Liver (tissue), 9 donors: ENCODE results near the gene DCC. TPM values are rescaled to one million over a fixed set of nuclear protein-coding genes. Genes with fewer than 3 reads are reported as not detected.

Experiments
- DNase-seq: peaks from one replicate; pipeline ENCODE4 v3.0.0-alpha.2; 2017; ENCODE audit warnings: low spot score
- H3K27ac ChIP-seq, 2 donors: one replicate each; pipeline ENCODE4 v1.7.0; 2013; ENCODE audit warnings: inconsistent platforms in 2 of 2, low read length in 2 of 2, control low read depth in 1 of 2, low read depth in 1 of 2, mild to moderate bottlenecking in 1 of 2
- H3K27me3 ChIP-seq, 4 donors: one replicate each; pipeline versions ENCODE4 v1.6.1 to v1.7.0; 2013; ENCODE audit warnings: low read length in 3 of 4, inconsistent platforms in 1 of 4, mild to moderate bottlenecking in 1 of 4, moderate library complexity in 1 of 4; ENCODE audit not compliant: control insufficient read depth in 4 of 4, insufficient read depth in 4 of 4
- H3K36me3 ChIP-seq, 4 donors: one replicate each; pipeline versions ENCODE4 v1.6.1 to v1.7.0; 2013; ENCODE audit warnings: low read length in 3 of 4, mild to moderate bottlenecking in 3 of 4, low read depth in 1 of 4, moderate library complexity in 1 of 4; ENCODE audit not compliant: control insufficient read depth in 4 of 4, insufficient read depth in 3 of 4
- H3K4me1 ChIP-seq, 4 donors: one replicate each; pipeline versions ENCODE4 v1.6.1 to v1.7.0; 2013; ENCODE audit warnings: low read length in 3 of 4, mild to moderate bottlenecking in 3 of 4, moderate library complexity in 1 of 4; ENCODE audit not compliant: control insufficient read depth in 4 of 4, insufficient read depth in 4 of 4
- H3K4me3 ChIP-seq, 3 donors: one replicate each; pipeline versions ENCODE4 v1.6.1 to v1.7.0; 2013; ENCODE audit warnings: low read length in 3 of 3, control low read depth in 1 of 3, low read depth in 1 of 3, mild to moderate bottlenecking in 1 of 3
- H3K9ac ChIP-seq, 2 donors: one replicate each; pipeline ENCODE4 v1.7.0; 2013; ENCODE audit warnings: low read length in 2 of 2, mild to moderate bottlenecking in 2 of 2, moderate library complexity in 2 of 2, control low read depth in 1 of 2, low read depth in 1 of 2
- H3K9me3 ChIP-seq, 4 donors: one replicate each; pipeline versions ENCODE4 v1.6.1 to v1.7.0; 2013; ENCODE audit warnings: low read length in 3 of 4; ENCODE audit not compliant: control insufficient read depth in 4 of 4
- CTCF ChIP-seq: fragments of 150-350 bp; IDR thresholded peaks from 2 replicates; pipeline ENCODE4 v1.5.1; 2017; ENCODE audit warnings: improper control_type of control experiment, low read depth, low read length; ENCODE audit not compliant: missing input control
- GABPA ChIP-seq, 2 donors: IDR thresholded peaks in 1 of 2; conservative IDR thresholded peaks in 1 of 2; 2 replicates each; pipeline ENCODE4 v1.6.1; 2016; ENCODE audit warnings: antibody characterized with exemption in 2 of 2, mild to moderate bottlenecking in 1 of 2, moderate library complexity in 1 of 2
- HNF4A ChIP-seq, 2 donors: conservative IDR thresholded peaks; 2 replicates each; pipeline ENCODE4 v1.6.1; 2016; ENCODE audit warnings: antibody characterized with exemption in 2 of 2, mild to moderate bottlenecking in 2 of 2
- RAD21 ChIP-seq, 2 donors: IDR thresholded peaks; 2 replicates each; pipeline ENCODE4 v1.6.1; 2016; ENCODE audit warnings: antibody characterized with exemption in 2 of 2, mild to moderate bottlenecking in 2 of 2
- ZBTB33 ChIP-seq: IDR thresholded peaks from 2 replicates; pipeline ENCODE4 v1.6.1; 2016; ENCODE audit warnings: antibody characterized with exemption
- WGBS: extraction: QIAGEN DNeasy Blood & Tissue Kit; methylation state at CpG from one replicate; pipeline ENCODE4 v1.1.7; 2013; 5-methylcytosine and 5-hydroxymethylcytosine counted together
- polyA plus RNA-seq, 2 donors: library from polyadenylated mRNA; stranded (reverse) in 1 of 2; unstranded in 1 of 2; fragments of 200-250 nt in 1 of 2; fragments of >200 nt in 1 of 2; fragmentation: Nextera tagmentation in 1 of 2; extraction: Ambion mirVana in 1 of 2; gene quantifications; one replicate each; pipeline versions ENCODE4 v1.2.1 to v1.2.3, GENCODE V29; 2013 to 2015
- total RNA-seq, 2 donors: library from RNA; depleted of rRNA; stranded (reverse); fragments of >200 nt; gene quantifications; one replicate each; pipeline ENCODE4 v1.2.3, GENCODE V29; 2014
- TF ChIP-seq, protein P1 (sequence below): IDR thresholded peaks from 2 replicates; pipeline ENCODE4 v1.6.1; 2016; ENCODE audit warnings: antibody characterized with exemption, mild to moderate bottlenecking
- TF ChIP-seq, protein P2 (sequence below): IDR thresholded peaks from 2 replicates; pipeline ENCODE4 v1.6.1; 2016; ENCODE audit warnings: antibody characterized with exemption
- TF ChIP-seq, protein P3 (sequence below): IDR thresholded peaks from 2 replicates; pipeline ENCODE4 v1.6.1; 2016; ENCODE audit warnings: antibody characterized with exemption
- donor health status: healthy.
- donor health status: healthy.
- donor health status: healthy.
- donor health status: healthy.
- donor health status: healthy.

DCC gene
- total and polyA plus RNA-seq, 4 donors, result under 0.01 to 0.03 TPM; not detected in 2

DNA sequence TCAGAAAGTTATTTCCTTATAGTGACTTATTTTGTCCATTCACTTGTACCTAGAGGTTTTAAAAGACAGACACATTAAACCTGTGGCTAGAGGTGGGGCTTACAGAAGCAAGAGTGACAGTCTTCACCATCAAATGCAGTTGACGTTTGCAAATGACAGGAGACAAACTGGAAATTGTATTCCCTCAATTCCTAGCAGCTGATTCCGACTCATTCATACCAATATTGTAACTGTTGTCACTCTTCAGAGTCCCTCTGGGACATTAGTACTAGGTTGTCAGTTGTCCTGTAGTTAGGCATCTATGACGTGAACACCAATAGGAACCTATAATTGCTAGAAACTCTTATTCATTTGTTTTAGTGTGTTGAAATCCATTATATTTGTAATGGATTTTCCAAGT lies 794.7 kb downstream of the DCC start:
- DNase-seq, result no peak
- TF ChIP-seq CTCF (no peak), GABPA (IDR thresholded peaks at IDR 0.05 in 1 of 2, conservative IDR thresholded peaks at IDR 0.05 in 1 of 2) (no peak), RAD21 (IDR thresholded peaks at IDR 0.05) (no peak)
- TF ChIP-seq, protein P1, sequence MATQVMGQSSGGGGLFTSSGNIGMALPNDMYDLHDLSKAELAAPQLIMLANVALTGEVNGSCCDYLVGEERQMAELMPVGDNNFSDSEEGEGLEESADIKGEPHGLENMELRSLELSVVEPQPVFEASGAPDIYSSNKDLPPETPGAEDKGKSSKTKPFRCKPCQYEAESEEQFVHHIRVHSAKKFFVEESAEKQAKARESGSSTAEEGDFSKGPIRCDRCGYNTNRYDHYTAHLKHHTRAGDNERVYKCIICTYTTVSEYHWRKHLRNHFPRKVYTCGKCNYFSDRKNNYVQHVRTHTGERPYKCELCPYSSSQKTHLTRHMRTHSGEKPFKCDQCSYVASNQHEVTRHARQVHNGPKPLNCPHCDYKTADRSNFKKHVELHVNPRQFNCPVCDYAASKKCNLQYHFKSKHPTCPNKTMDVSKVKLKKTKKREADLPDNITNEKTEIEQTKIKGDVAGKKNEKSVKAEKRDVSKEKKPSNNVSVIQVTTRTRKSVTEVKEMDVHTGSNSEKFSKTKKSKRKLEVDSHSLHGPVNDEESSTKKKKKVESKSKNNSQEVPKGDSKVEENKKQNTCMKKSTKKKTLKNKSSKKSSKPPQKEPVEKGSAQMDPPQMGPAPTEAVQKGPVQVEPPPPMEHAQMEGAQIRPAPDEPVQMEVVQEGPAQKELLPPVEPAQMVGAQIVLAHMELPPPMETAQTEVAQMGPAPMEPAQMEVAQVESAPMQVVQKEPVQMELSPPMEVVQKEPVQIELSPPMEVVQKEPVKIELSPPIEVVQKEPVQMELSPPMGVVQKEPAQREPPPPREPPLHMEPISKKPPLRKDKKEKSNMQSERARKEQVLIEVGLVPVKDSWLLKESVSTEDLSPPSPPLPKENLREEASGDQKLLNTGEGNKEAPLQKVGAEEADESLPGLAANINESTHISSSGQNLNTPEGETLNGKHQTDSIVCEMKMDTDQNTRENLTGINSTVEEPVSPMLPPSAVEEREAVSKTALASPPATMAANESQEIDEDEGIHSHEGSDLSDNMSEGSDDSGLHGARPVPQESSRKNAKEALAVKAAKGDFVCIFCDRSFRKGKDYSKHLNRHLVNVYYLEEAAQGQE, result no peak
- TF ChIP-seq, protein P2, sequence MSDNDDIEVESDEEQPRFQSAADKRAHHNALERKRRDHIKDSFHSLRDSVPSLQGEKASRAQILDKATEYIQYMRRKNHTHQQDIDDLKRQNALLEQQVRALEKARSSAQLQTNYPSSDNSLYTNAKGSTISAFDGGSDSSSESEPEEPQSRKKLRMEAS, result no peak
- Histone ChIP-seq H3K9ac (no peak overlapping the region), H3K27ac (no peak overlapping the region), H3K27me3 (no peaks in the 10 kb centered on the region), H3K36me3 (no peaks in the 10 kb centered on the region), H3K4me1 (no peaks in the 10 kb centered on the region), H3K4me3 (no peak overlapping the region), H3K9me3 (peaks cover 0 to 3% (median 0%) of the 10 kb centered on the region in 4 donors)
- WGBS, result 64% methylated on average over 3 of the region's 3 CpGs

GRCh38 chr18:53135654-53136053 lies 795.7 kb downstream of the DCC start:
- no peak overlapping the region for H3K4me3 ChIP-seq
- no peaks in the 10 kb centered on the region for H3K27me3 ChIP-seq
- H3K9ac ChIP-seq, result no peak overlapping the region
- no peak for DNase-seq
- TF ChIP-seq HNF4A (conservative IDR thresholded peaks at IDR 0.05), result no peak
- TF ChIP-seq, protein P3, sequence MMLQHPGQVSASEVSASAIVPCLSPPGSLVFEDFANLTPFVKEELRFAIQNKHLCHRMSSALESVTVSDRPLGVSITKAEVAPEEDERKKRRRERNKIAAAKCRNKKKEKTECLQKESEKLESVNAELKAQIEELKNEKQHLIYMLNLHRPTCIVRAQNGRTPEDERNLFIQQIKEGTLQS, result no peak
- TF ChIP-seq, protein P1, result no peak
- TF ChIP-seq CTCF, result no peak
- TF ChIP-seq ZBTB33, result no peak
- H3K4me1 ChIP-seq, result no peaks in the 10 kb centered on the region
- H3K27ac ChIP-seq, result no peak overlapping the region
- peaks cover 0 to 3% (median 0%) of the 10 kb centered on the region in 4 donors for H3K9me3 ChIP-seq
- H3K36me3 ChIP-seq, result no peaks in the 10 kb centered on the region
